LNCaP clone FGC (cell line): Measurements from ENCODE around the gene PARD6G.
"Not testable (repeated sequence)": the region's sequence is repeated elsewhere in the genome, so short reads cannot be mapped to it uniquely, and the experiment has no call there.

Experiments used
- DNase-seq: peaks from one replicate; pipeline ENCODE4 v3.0.0-alpha.2; 2011; ENCODE audit warnings: low read depth
- H3K4me3 ChIP-seq: 2 replicates; pipeline ENCODE4 v1.5.1; 2011; ENCODE audit warnings: mild to moderate bottlenecking, low read depth, low read length, control low read depth
- TF ChIP-seq, protein P1 (sequence below): IDR thresholded peaks from 2 replicates; pipeline ENCODE4 v1.5.1; 2012; ENCODE audit warnings: mild to moderate bottlenecking; ENCODE audit not compliant: control insufficient read depth, insufficient read depth; ENCODE audit errors: extremely low read depth

Gene PARD6G

DNA sequence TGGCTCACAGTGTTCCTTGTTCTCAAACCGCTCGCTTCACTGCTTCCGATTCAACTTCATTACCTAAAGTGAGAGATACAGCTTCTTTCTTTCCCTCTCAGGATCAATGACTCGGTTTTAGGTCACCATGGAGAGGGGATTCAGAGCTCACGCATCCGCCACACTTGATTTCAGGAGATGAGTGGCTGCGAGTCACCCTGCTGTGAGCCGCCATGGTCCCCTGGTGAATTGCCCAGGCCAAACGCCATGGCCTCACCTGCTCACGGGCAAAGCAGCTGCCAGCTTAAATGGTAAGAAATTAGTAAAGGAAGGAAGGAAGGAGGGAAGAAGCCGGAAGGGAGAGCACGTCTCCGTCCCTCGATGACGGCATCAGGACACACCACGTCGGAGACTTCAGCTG lies 77.7 kb downstream of the PARD6G start:
- no peak for DNase-seq
- TF ChIP-seq, protein P1, sequence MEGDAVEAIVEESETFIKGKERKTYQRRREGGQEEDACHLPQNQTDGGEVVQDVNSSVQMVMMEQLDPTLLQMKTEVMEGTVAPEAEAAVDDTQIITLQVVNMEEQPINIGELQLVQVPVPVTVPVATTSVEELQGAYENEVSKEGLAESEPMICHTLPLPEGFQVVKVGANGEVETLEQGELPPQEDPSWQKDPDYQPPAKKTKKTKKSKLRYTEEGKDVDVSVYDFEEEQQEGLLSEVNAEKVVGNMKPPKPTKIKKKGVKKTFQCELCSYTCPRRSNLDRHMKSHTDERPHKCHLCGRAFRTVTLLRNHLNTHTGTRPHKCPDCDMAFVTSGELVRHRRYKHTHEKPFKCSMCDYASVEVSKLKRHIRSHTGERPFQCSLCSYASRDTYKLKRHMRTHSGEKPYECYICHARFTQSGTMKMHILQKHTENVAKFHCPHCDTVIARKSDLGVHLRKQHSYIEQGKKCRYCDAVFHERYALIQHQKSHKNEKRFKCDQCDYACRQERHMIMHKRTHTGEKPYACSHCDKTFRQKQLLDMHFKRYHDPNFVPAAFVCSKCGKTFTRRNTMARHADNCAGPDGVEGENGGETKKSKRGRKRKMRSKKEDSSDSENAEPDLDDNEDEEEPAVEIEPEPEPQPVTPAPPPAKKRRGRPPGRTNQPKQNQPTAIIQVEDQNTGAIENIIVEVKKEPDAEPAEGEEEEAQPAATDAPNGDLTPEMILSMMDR: no peak

DNA sequence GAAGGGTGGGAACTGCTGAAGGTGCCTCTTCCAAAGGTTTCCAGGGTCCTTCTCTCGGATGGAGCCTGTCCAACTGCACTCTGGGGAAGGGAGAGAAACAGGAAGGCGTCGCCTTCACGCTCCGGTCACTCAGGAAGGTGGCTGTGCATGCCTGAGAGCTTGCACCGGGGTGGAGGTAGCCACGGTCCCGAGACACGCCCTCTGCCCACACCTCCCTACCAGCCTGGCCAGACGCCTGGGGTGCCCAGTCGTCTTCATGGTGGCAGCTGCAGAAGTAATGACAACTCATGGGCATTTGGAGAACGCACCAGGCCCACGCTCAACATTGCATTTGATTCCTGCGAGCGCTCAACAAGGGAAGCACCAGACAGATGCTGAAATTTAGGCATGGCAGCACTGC lies 78.3 kb downstream of the PARD6G start:
- no peak for DNase-seq
- no peak overlapping the region for H3K4me3 ChIP-seq
- TF ChIP-seq, protein P1: no peak

More for the DNA sequence above, 77.7 kb downstream of the PARD6G start:
- H3K4me3 ChIP-seq: no peak overlapping the region

DNA sequence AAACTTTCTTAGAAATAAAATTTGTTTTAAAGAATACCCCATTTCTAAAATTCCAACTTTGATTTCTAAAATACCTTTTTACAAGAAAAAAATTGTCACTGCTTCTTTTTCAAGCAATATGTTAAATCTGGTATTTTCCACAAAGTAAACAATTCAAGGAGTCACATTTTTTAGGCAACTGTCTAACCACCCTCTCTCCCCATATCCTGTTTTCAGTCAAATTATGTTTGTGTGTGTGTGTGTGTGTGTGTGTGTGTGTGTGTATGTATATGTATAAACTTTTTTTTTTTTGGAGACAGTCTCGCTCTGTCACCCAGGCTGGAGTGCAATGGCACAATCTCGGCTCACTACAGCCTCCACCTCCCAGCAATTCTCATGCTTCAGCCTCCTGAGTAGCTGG lies 79.0 kb downstream of the PARD6G start:
- no peak for DNase-seq
- no peak overlapping the region for H3K4me3 ChIP-seq
- TF ChIP-seq, protein P1: no peak

DNA sequence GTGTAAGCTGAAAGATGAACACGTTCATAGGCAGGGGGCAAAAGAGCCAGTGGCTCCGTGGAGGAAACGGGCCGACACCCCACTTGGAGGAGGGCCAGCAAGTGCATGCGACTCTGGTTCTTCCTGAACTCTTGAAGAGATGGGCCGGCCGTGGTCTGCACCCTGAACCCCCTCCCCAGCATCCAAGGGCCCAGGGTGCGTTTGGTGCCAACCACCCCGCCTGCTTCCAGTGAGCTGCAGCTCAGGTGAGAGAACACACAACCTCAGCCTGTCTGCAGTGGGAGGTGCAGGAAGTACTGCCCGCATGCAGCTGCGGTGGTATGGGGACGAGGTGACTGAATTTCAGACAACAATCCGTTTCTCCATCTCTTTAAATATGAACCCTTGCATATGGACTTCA lies 79.4 kb downstream of the PARD6G start:
- no peak overlapping the region for H3K4me3 ChIP-seq
- TF ChIP-seq, protein P1: no peak
- DNase-seq: no peak

DNA sequence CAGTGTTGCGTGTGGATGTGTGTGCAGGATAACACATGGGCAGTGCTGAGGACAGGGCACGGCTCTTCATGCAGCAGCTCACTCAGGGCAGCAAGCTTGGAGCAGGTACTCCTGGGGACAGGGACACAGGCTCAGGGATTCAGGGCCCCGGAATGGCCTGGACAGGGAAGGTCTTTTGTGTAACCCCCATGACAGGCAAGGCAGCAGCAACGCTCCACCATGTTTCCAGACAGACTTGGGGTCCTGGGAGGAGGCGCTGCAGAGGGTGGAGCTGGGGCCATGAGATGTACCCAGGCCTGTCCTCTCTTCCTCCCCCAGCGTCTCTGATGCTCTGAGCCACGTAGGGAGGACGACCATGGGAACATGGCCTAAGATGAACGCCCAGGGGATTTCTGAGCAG lies 80.0 kb downstream of the PARD6G start:
- no peak for DNase-seq
- no peak overlapping the region for H3K4me3 ChIP-seq
- TF ChIP-seq, protein P1: no peak

DNA sequence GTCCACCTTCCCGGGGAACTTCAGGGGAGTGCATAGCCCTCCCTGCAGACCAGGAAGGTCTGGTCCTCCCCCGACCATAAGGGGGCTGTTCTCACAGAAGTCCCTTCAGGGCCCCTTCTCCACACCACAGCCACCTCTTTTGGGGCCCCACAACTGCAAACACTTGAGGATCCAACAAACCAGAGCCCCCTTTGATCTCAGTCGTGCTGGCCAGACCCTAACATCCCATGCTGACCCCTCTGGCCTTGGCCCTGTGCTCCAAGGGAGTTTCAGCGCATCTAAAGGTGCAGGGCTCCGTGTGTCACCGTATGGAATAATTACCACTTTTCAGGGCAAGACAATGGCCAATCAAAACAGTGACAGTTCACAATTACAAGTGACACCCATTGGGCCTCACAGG lies 80.6 kb downstream of the PARD6G start:
- TF ChIP-seq, protein P1: no peak
- H3K4me3 ChIP-seq: no peak overlapping the region

DNA sequence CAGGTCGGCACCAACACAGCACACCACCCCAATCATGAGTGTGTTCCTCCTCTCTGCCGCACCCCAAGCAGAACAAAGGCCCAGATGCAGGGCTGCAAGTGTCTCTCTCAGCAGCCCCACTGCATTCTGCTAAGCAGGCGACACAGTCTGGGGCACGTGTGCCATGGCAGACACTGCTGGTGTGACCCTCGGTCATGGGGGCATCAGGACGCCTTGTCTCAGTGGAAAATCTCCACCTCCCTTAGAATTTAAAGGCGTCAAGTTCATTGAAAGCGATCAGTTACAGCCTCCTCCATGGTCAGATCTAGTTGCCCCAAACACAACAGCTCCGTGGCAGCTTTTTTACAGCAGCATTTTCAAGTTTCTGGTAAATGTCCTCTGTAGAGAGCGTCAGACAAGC lies 81.1 kb downstream of the PARD6G start:
- TF ChIP-seq, protein P1: no peak
- no peak for DNase-seq
- H3K4me3 ChIP-seq: no peak overlapping the region

More for the DNA sequence above, 80.6 kb downstream of the PARD6G start:
- DNase-seq: no peak

DNA sequence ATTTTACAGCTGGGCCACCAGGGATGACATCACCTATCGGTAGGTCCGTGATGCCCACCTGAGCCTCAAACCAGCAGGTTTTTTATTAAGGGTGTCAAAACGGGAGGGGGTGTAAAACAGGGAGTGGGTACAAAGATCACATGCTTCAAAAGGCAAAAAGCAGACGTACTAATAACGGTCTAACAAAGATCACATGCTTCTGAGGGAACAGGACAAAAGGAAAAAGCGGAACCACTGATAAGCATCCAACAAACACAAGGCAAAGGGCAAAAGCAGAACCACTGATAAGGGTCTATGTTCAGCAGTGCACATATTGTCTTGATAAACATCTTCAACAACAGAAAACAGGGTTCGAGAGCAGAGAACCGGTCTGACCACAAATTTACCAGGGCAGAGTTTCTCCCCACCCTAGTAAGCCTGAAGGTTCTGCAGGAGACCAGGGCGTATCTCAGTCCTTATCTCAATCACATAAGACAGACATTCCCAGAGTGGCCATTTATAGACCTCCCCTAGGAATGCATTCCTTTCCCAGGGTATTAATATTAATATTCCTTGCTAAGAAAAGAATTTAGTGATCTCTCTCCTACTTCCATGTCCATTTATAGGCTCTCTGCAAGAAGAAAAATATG lies 82.5 kb downstream of the PARD6G start:
- H3K4me3 ChIP-seq, DNase-seq: not testable (repeated sequence)
